GM18909 (cell line): ENCODE data around the gene GCNT4.

Source experiments
- ATAC-seq: cut with Tn5 transposase; IDR thresholded peaks from one replicate; pipeline ENCODE4 v1.9.1; 2021; ENCODE audit warnings: mild to moderate bottlenecking; ENCODE audit not compliant: unreplicated experiment, poor library complexity

Gene GCNT4

DNA sequence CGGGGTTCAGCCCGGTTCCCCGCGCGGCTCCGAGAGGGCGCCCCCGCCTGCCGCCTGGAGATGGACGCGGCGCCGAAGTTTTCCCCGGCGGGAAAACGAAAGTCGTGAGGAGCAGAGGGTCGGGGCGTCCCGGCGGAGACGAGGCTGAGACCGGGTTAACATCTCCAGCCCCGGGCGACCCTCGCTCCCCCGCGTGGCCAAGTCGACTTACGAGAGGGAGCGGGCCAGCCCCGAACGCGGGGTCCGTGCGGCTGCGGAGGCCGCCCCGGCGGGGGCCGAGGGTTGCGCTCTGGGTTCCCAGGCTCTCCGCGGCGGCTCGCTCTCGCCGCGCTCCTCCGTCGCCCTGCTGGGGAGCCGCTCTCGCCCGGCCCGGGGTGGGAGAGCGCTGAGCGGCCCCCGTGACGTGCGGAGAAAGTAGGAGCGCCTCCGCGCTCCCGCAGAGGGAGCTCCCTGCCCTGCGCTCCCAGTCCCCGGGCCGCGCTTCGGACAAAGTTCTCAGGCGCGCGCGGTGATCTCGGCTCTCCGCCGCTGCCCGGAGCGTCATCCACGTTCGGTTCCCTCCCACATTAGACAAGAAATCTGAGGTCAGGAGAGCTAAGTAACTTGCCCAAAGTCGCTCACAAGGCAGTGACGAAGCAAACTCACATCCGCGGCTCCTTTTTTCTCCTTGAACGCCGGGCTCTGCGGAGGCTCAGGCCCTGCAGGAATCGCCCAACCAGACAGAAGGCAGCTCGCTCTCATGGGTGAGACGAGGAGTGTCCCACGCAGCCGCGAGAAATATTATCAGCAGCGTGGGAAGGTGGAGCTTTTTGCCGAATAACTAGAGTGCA, 1.2 kb upstream of the GCNT4 start:
- ATAC-seq, result peak; percentile 42

DNA sequence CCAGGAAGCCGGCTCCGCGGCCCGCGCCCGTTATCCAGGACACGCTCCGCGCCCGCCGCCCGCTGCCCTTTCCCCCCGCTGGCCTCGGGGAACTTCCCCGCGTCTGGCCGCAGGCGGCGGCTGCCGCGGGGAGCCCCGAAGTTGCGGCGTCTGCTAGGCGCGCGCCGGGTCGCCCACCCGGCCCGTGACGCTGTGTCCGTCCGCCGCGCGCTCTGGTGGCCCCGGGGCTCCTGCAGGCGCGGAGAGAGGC, 621 bp upstream of the GCNT4 start:
- ATAC-seq, result peak; percentile 32

- ATAC-seq, result no peak
Measured at GRCh38 chr5:75051217-75051751, 1.1 kb downstream of the GCNT4 start.

GRCh38 chr5:75050415-75050814, 1.9 kb downstream of the GCNT4 start:
- ATAC-seq, result no peak

GRCh38 chr5:75049456-75050351, 2.7 kb downstream of the GCNT4 start:
- ATAC-seq, result no peak

DNA sequence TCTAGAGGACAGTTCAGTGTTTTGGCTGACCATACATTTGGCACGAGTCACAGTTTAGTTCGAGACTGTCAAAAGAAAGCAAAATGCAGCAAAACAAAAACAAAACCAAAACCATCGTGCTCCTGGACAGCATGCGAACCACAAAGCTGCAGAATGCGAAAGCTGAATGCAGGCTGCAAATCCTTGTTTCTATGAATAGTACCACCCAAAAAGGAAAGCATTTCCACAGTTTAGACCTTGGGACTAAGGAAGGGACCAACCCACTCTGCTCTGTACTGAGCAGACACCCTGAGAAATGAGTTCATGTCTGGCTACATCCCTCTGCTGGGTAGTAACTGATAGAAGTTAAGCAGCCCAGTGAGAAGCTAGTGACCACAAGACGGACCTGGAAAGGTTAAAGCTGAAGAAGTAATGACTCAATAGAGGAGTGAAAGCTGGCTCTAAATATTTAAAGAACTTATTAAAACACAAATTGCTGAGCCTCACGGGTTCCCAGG, 3.9 kb downstream of the GCNT4 start:
- no peak for ATAC-seq

DNA sequence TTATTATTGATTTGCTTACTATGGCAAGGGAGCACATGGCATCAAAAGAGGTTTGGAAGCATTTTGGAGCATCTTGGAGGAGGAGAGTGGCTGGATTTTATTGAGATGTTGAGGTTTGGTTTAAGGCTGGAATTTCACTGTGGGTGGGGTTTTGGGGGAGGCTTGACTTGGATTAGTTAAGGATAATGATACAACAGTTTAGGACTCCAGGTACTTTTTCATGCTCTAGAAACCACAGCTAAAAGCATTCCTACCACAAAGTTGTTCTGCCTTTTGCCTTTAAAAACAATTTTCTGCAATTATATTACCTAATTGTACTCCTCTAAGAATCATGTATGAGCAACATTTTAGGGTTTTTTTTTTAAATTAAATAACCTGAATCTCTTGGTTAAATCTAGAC, 5.0 kb downstream of the GCNT4 start:
- ATAC-seq, result no peak

- ATAC-seq, result no peak
Measured at GRCh38 chr5:75046366-75047142, 5.8 kb downstream of the GCNT4 start.

GRCh38 chr5:75045071-75045470, 7.3 kb downstream of the GCNT4 start:
- no peak for ATAC-seq

DNA sequence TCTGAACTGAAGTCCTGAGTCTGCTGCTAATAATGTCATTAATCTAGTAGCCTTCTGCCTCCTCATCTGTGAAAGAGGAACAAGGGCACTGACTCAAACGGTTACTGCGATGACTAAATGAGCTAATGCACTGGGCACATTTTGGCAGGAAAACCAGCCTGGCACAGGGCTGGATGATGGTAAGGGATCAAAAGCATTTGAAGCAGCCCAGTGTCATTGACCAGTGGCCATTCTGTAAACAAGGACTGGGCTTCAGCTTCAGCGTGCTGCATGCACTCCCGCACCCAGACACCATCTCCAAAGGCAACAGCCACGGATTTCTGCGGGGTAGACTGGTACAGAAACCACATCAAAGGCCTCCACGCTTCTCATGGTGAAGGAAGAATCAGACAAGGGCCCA, 8.0 kb downstream of the GCNT4 start:
- no peak for ATAC-seq

GRCh38 chr5:75043633-75044264, 8.6 kb downstream of the GCNT4 start:
- ATAC-seq, result no peak

GRCh38 chr5:75042522-75042921, 9.8 kb downstream of the GCNT4 start:
- ATAC-seq, result no peak

DNA sequence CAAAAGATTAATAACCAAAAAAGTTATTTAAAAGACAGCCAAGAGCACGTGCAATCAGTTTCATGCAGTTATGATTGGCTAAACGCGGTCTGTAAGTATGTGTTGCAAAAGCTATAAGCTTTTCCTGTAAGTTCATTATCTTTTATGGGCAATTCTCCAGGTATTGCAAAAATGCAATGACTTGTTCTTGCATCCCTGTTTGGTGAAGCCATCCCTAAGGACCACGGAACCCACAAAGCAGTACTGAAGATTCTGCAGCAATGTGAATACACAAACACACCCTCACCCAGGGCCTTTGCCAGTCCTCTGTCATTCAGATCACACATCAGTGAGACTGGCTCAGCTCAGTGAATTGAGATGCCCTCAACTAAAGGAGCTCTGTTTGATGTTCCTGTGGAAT, 11.4 kb downstream of the GCNT4 start:
- ATAC-seq, result no peak

- no peak for ATAC-seq
Measured at GRCh38 chr5:75037106-75037505, 15.3 kb downstream of the GCNT4 start.

- no peak for ATAC-seq
Measured at GRCh38 chr5:75034137-75034739, 18.1 kb downstream of the GCNT4 start.

DNA sequence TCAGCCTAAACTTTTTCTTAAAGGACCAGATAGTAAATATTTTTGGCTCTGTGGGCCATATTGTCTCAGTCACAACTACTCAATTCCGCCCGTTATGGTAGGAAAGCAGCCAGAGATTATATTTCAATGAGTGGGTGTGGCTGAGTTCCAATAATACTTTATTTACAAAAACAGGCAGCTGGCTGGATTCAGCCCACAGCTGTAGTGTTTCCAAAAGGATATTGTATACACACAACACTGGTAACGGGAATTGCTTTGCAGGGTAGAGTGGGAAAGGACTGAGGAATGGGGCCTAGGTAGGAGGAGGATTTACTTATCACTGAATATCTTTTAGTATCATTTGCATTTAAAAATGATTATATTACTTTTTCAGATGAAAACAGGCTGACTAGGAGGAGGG, 21.0 kb downstream of the GCNT4 start:
- no peak for ATAC-seq

DNA sequence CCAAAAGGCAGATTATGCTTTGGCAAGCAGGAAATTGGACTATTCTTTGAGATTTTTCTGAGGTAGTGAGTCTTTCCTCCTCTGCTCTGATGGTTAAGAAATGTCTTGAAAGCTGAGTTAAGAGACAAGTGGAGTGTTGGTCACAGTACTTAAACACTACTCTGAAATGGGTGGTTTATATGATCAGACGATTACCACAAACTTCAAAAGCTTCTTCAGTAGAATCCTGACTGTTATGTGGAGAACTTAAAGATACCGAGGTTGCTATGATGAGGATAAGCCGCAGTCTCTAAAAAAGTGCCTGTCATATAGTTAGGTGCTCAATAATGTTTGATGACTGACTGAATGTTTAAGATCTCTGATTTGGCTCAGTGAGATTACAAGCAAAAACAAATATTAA, 24.3 kb downstream of the GCNT4 start:
- no peak for ATAC-seq

GRCh38 chr5:75023368-75024159, 28.8 kb downstream of the GCNT4 start:
- ATAC-seq, result no peak

GRCh38 chr5:75021800-75022199, 30.6 kb downstream of the GCNT4 start:
- no peak for ATAC-seq
